Nephron (organoid): ENCODE results near the gene GPC5.

ENCODE experiments used
- H3K27ac Mint-ChIP-seq, 3 experiments: 2 replicates each; pipeline ENCODE4 v1.8.0; 2020; ENCODE audit warnings: mixed read lengths in 3 of 3, mild to moderate bottlenecking in 2 of 3, moderate library complexity in 1 of 3
- H3K27me3 Mint-ChIP-seq: 2 replicates; pipeline ENCODE4 v1.8.0; 2021; ENCODE audit warnings: low read depth, mild to moderate bottlenecking, moderate library complexity, mixed read lengths
- H3K36me3 Mint-ChIP-seq: 2 replicates; pipeline ENCODE4 v1.8.0; 2020; ENCODE audit warnings: low read depth, mixed read lengths
- H3K4me1 Mint-ChIP-seq: 2 replicates; pipeline ENCODE4 v1.8.0; 2020; ENCODE audit warnings: mixed read lengths
- H3K4me3 Mint-ChIP-seq, 3 experiments: 2 replicates each; pipeline ENCODE4 v1.8.0; 2020; ENCODE audit warnings: mild to moderate bottlenecking in 3 of 3, mixed read lengths in 3 of 3, moderate library complexity in 2 of 3
- H3K9me3 Mint-ChIP-seq: 2 replicates; pipeline ENCODE4 v1.8.0; 2020; ENCODE audit warnings: mixed read lengths
- CTCF ChIP-seq, 3 experiments: fragments of 200-600 bp; sonication (generic); IDR thresholded peaks; one replicate each; pipeline ENCODE4 v1.5.0; 2021; ENCODE audit warnings: antibody characterized with exemption in 3 of 3; ENCODE audit not compliant: unreplicated experiment in 3 of 3

Gene GPC5

GRCh38 chr13:91802957-91803356 is 404.5 kb downstream of the GPC5 start:
- Mint-ChIP-seq H3K9me3 (no peaks in the 10 kb centered on the region), H3K4me1 (peaks cover 26% of the 10 kb centered on the region), H3K27me3 (no peaks in the 10 kb centered on the region), H3K27ac (no peak overlapping the region), H3K4me3 (no peak overlapping the region), H3K36me3 (no peaks in the 10 kb centered on the region)
- TF ChIP-seq CTCF (IDR thresholded peaks at IDR 0.05; ENCODE audit: unreplicated experiment in 3 of 3) = no peak

GRCh38 chr13:91804724-91805123 is 406.3 kb downstream of the GPC5 start:
- H3K9me3 Mint-ChIP-seq = no peaks in the 10 kb centered on the region
- no peaks in the 10 kb centered on the region for H3K27me3 Mint-ChIP-seq
- no peak overlapping the region for H3K4me3 Mint-ChIP-seq
- H3K27ac Mint-ChIP-seq = peak overlapping the region in 1 of 3 experiments; percentile 28
- peaks cover 26% of the 10 kb centered on the region for H3K4me1 Mint-ChIP-seq
- no peak for TF ChIP-seq CTCF (IDR thresholded peaks at IDR 0.05; ENCODE audit: unreplicated experiment in 3 of 3)
- H3K36me3 Mint-ChIP-seq = no peaks in the 10 kb centered on the region

- H3K4me3 Mint-ChIP-seq = no peak overlapping the region
- peak; percentile 38 to 46 (median 42) for TF ChIP-seq CTCF (IDR thresholded peaks at IDR 0.05; ENCODE audit: unreplicated experiment in 3 of 3)
- no peaks in the 10 kb centered on the region for H3K27me3 Mint-ChIP-seq
- H3K36me3 Mint-ChIP-seq = no peaks in the 10 kb centered on the region
- no peaks in the 10 kb centered on the region for H3K9me3 Mint-ChIP-seq
- H3K27ac Mint-ChIP-seq = peak overlapping the region; percentile 2 to 54 (median 22)
- H3K4me1 Mint-ChIP-seq = peaks cover 22% of the 10 kb centered on the region
Measured at GRCh38 chr13:91805605-91806004, 407.2 kb downstream of the GPC5 start.

- no peak overlapping the region for H3K4me3 Mint-ChIP-seq
- H3K27me3 Mint-ChIP-seq = peaks cover 3% of the 10 kb centered on the region
- no peaks in the 10 kb centered on the region for H3K36me3 Mint-ChIP-seq
Measured at GRCh38 chr13:91809161-91809560, 410.7 kb downstream of the GPC5 start.

GRCh38 chr13:91813253-91813652 is 414.8 kb downstream of the GPC5 start:
- Mint-ChIP-seq H3K4me1 (peaks cover 28% of the 10 kb centered on the region), H3K27ac (peak overlapping the region in 1 of 3 experiments; percentile 44), H3K27me3 (peaks cover 3% of the 10 kb centered on the region), H3K9me3 (no peaks in the 10 kb centered on the region), H3K4me3 (no peak overlapping the region), H3K36me3 (no peaks in the 10 kb centered on the region)
- TF ChIP-seq CTCF (IDR thresholded peaks at IDR 0.05; ENCODE audit: unreplicated experiment in 3 of 3) = no peak

More at GRCh38 chr13:91809161-91809560, 410.7 kb downstream of the GPC5 start:
- peaks cover 16% of the 10 kb centered on the region for H3K4me1 Mint-ChIP-seq
- H3K9me3 Mint-ChIP-seq = no peaks in the 10 kb centered on the region
- TF ChIP-seq CTCF (IDR thresholded peaks at IDR 0.05; ENCODE audit: unreplicated experiment in 3 of 3) = no peak
- H3K27ac Mint-ChIP-seq = no peak overlapping the region

- H3K27me3 Mint-ChIP-seq = peaks cover 3% of the 10 kb centered on the region
- TF ChIP-seq CTCF (IDR thresholded peaks at IDR 0.05; ENCODE audit: unreplicated experiment in 3 of 3) = no peak
- peak overlapping the region; percentile 21 to 80 (median 75) for H3K27ac Mint-ChIP-seq
Measured at GRCh38 chr13:91816263-91816807, 417.9 kb downstream of the GPC5 start.

More at GRCh38 chr13:91816263-91816807, 417.9 kb downstream of the GPC5 start:
- Mint-ChIP-seq H3K4me1 (peaks cover 28% of the 10 kb centered on the region), H3K4me3 (no peak overlapping the region), H3K36me3 (no peaks in the 10 kb centered on the region), H3K9me3 (no peaks in the 10 kb centered on the region)
